Testis (tissue), 2 donors: ENCODE results near the gene IL17RA.

Experiments
- POLR2A ChIP-seq: fragments of 450-650 bp; IDR thresholded peaks from one replicate; pipeline ENCODE4 v1.6.1; 2017; ENCODE audit warnings: antibody characterized with exemption, mild to moderate bottlenecking, moderate library complexity
- TF ChIP-seq, protein P1 (sequence below), 3 experiments: fragments of 450-650 bp in 2 of 3; fragments of 200-600 bp in 1 of 3; sonication (generic) in 1 of 3; IDR thresholded peaks; one replicate each; pipeline ENCODE4 v1.5.1; 2016 to 2019; ENCODE audit warnings: antibody characterized with exemption in 3 of 3, mild to moderate bottlenecking in 2 of 3, moderate library complexity in 1 of 3

DNA sequence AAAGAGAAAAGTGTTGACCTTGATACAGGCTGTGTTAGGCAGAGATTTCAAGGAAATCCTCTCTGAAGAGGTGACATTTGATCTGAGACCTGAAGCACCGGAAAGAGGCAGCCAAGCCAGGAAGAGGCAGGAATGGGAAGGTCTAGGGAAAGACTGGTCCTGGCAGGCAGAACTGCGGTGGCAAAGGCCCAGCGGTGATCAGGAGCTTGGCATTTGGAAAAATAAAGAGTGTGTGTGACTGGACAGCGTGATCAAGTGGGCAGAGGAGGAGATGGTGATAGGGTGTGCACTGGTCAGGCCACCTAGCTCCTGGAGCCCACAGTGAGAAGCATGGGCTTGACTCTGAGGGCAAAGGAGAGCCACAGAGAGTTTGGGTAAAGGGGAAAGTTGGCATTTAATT is 49.6 kb upstream of the IL17RA start:
- no peak for TF ChIP-seq POLR2A
- TF ChIP-seq, protein P1, sequence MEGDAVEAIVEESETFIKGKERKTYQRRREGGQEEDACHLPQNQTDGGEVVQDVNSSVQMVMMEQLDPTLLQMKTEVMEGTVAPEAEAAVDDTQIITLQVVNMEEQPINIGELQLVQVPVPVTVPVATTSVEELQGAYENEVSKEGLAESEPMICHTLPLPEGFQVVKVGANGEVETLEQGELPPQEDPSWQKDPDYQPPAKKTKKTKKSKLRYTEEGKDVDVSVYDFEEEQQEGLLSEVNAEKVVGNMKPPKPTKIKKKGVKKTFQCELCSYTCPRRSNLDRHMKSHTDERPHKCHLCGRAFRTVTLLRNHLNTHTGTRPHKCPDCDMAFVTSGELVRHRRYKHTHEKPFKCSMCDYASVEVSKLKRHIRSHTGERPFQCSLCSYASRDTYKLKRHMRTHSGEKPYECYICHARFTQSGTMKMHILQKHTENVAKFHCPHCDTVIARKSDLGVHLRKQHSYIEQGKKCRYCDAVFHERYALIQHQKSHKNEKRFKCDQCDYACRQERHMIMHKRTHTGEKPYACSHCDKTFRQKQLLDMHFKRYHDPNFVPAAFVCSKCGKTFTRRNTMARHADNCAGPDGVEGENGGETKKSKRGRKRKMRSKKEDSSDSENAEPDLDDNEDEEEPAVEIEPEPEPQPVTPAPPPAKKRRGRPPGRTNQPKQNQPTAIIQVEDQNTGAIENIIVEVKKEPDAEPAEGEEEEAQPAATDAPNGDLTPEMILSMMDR (IDR thresholded peaks at IDR 0.05), result no peak
